Measurements from ENCODE around the gene IGDCC3. TPM values are rescaled to one million over a fixed set of nuclear protein-coding genes. Genes with fewer than 3 reads are reported as not detected.

The IGDCC3 gene
- total and polyA plus RNA-seq, 2 of the 8 experiments (the other 6 are each of a cell fraction or from before 2014, with no cell fraction given), result 26.8 to 45.7 TPM

DNA sequence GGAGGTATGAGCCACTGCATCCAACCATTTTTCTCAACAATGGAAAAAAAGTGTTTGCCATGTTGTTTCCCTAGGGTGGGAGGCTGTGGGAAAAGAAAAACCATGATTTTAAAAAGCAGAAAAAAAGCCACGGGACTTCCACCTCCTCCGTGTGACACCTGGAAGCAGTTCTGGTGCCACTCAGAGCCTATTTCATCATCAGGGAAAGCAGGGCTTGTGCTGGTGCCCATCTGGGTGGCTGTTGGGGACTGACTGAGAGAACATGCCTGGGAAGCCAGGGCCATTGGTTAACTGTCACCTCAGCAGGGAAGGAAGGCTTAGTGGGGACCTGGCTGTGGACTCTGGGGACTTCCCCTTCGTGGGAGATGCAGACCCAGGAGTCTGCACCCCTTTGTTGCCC is 66.0 kb downstream of the IGDCC3 start:
- Histone ChIP-seq H2AFZ (ENCODE audit: low read length) (no peak overlapping the region; the same call in 1 of the 2 replicates), H3K9ac (replicated peaks in 1 of 4; ENCODE audit: extremely low read depth in 1 of 4, low read depth in 3 of 4, low read length in 3 of 4) (no peak overlapping the region), H3K18ac (ENCODE audit: extremely low read depth, low read length) (no peak overlapping the region), H3K79me1 (ENCODE audit: low read depth, low read length) (no peaks in the 10 kb centered on the region), H3K4ac (replicated peaks; ENCODE audit: insufficient read length, low read depth, low read length) (no peak overlapping the region), H4K20me1 (replicated peaks in 1 of 2; ENCODE audit: control insufficient read depth in 1 of 2, insufficient read depth in 2 of 2, low read length in 2 of 2) (no peaks in the 10 kb centered on the region), H3K4me3 (ENCODE audit: extremely low read depth in 1 of 4, insufficient read depth in 2 of 4, low read depth in 3 of 4, low read length in 4 of 4) (no peak overlapping the region), H4K91ac (replicated peaks; ENCODE audit: insufficient read length, low read length) (no peak overlapping the region), H3K23me2 (ENCODE audit: low read depth, low read length) (no peaks in the 10 kb centered on the region), H2BK120ac (replicated peaks; ENCODE audit: low read depth, low read length) (no peak overlapping the region), H4K8ac (ENCODE audit: extremely low read depth, insufficient read depth, low read length) (no peak overlapping the region), H2BK5ac (ENCODE audit: low read depth, low read length) (no peak overlapping the region), H3K4me1 (replicated peaks in 1 of 4; ENCODE audit: control insufficient read depth in 3 of 4, insufficient read depth in 4 of 4, low read length in 3 of 4) (peaks cover 0 to 3% (median 0%) of the 10 kb centered on the region in 4 experiments; a peak in 2 of 7 replicates), H3K4me2 (ENCODE audit: insufficient read depth in 1 of 2, low read depth in 2 of 2, low read length in 2 of 2) (no peak overlapping the region), H2AK5ac (ENCODE audit: low read depth, low read length) (no peak overlapping the region), H3K9me3 (ENCODE audit: insufficient read depth in 2 of 2, low read depth in 1 of 2, low read length in 1 of 2) (no peaks in the 10 kb centered on the region), H3K56ac (replicated peaks; ENCODE audit: insufficient read length, low read depth, low read length) (no peak overlapping the region), H3K27me3 (replicated peaks in 1 of 4; ENCODE audit: control insufficient read depth in 3 of 4, extremely low read depth in 1 of 4, insufficient read depth in 3 of 4, low read length in 3 of 4) (no peaks in the 10 kb centered on the region), H2BK15ac (ENCODE audit: low read length) (0 out of 2 replicates have a peak overlapping the region, but pooled peaks have one; percentile 25), H2BK20ac (ENCODE audit: low read length) (no peak overlapping the region), H3K23ac (ENCODE audit: insufficient read length) (no peak overlapping the region), H3K79me2 (ENCODE audit: control insufficient read depth in 1 of 2, insufficient read depth in 2 of 2, low read length in 2 of 2) (no peaks in the 10 kb centered on the region), H3K14ac (ENCODE audit: insufficient read length) (no peak overlapping the region), H4K5ac (ENCODE audit: insufficient read length, low read depth, low read length) (no peak overlapping the region), H3K27ac (ENCODE audit: low read depth, low read length) (no peak overlapping the region), H2BK12ac (ENCODE audit: low read depth, low read length) (no peak overlapping the region), H3K36me3 (ENCODE audit: control insufficient read depth in 2 of 4, insufficient read depth in 4 of 4, low read length in 3 of 4) (no peaks in the 10 kb centered on the region)
- DNase-seq (ENCODE audit: low read depth in 1 of 2, low spot score in 2 of 2) (no peak), FAIRE-seq (no peak)
- ChIA-PET CTCF (ENCODE audit: partially characterized antibody) (no interaction called here), POLR2A (ENCODE audit: partially characterized antibody) (interaction anchor here (1.6 kb wide), 1 partner anchor 11 kb away, joined by 6 read pairs; no protein-coding TSS in a partner anchor)
- 77% methylated on average over 3 of the region's 3 CpGs; no CpG with 5 or more reads in 1 of the 2 experiments for WGBS, 2 experiments (ENCODE audit: extremely low coverage in 1 of 2, insufficient coverage in 1 of 2, insufficient read length in 1 of 2, insufficient replicate concordance in 2 of 2, low coverage in 1 of 2, low lambda C conversion rate in 2 of 2, missing lambda C conversion rate in 1 of 2)
- TF ChIP-seq TAF7 (optimal IDR thresholded peaks at IDR 0.05; ENCODE audit: borderline replicate concordance, low read depth, low read length), result no peak
- no peak for TF ChIP-seq SP2 (IDR thresholded peaks at IDR 0.05; ENCODE audit: low read length)
- TF ChIP-seq SIRT6 (IDR thresholded peaks at IDR 0.05; ENCODE audit: low read length), result no peak
- TF ChIP-seq, protein P1, sequence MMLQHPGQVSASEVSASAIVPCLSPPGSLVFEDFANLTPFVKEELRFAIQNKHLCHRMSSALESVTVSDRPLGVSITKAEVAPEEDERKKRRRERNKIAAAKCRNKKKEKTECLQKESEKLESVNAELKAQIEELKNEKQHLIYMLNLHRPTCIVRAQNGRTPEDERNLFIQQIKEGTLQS (IDR thresholded peaks at IDR 0.05; ENCODE audit: insufficient read depth, low read depth, low read length), result no peak
- no peak for TF ChIP-seq CTBP2 (IDR thresholded peaks at IDR 0.05; ENCODE audit: borderline replicate concordance, insufficient read depth, insufficient read length, low read length)
- no peak for TF ChIP-seq SP1 (IDR thresholded peaks at IDR 0.05; ENCODE audit: low read depth, low read length)

All from H1 (cell line).